DOHH2 (cell line): ENCODE measurements around the gene FOXN4.

ENCODE experiments used
- H3F3A ChIP-seq: fragments of 200-600 bp; sonication (generic), shearing (Covaris generic); 2 replicates; pipeline ENCODE4 v1.6.0; 2016; ENCODE audit warnings: antibody characterized with exemption, mild to moderate bottlenecking; ENCODE audit not compliant: control insufficient read depth, insufficient read depth
- H3K27ac ChIP-seq: fragments of 200-600 bp; sonication (generic); 2 replicates; pipeline ENCODE4 v1.5.1; 2014; ENCODE audit warnings: low read depth, mild to moderate bottlenecking, low read length, moderate library complexity
- H3K27me3 ChIP-seq: fragments of 200-600 bp; sonication (generic); 2 replicates; pipeline ENCODE4 v1.6.1; 2014; ENCODE audit warnings: mild to moderate bottlenecking, low read length, mixed read lengths; ENCODE audit not compliant: control insufficient read depth
- H3K36me3 ChIP-seq: fragments of 200-600 bp; sonication (generic); 2 replicates; pipeline ENCODE4 v1.6.1; 2014; ENCODE audit warnings: mild to moderate bottlenecking, low read length, moderate library complexity, mixed read lengths; ENCODE audit not compliant: control insufficient read depth
- H3K4me1 ChIP-seq: fragments of 200-600 bp; sonication (generic); 2 replicates; pipeline ENCODE4 v1.6.1; 2014; ENCODE audit warnings: mild to moderate bottlenecking, low read length, mixed read lengths; ENCODE audit not compliant: control insufficient read depth
- H3K4me2 ChIP-seq: fragments of 200-600 bp; sonication (generic); 2 replicates; pipeline ENCODE4 v1.6.0; 2014; ENCODE audit warnings: mild to moderate bottlenecking, low read length, moderate library complexity
- H3K4me3 ChIP-seq: fragments of 200-600 bp; sonication (generic); 2 replicates; pipeline ENCODE4 v1.5.1; 2014; ENCODE audit warnings: mild to moderate bottlenecking, low read length, mixed read lengths
- H3K79me2 ChIP-seq: fragments of 200-600 bp; sonication (generic); 2 replicates; pipeline ENCODE4 v1.6.1; 2014; ENCODE audit warnings: mild to moderate bottlenecking, low read length, mixed read lengths; ENCODE audit not compliant: control insufficient read depth
- H3K9me2 ChIP-seq: fragments of 200-600 bp; sonication (generic); replicated peaks from 2 replicates; pipeline ENCODE4 v1.6.1; 2014; ENCODE audit warnings: mild to moderate bottlenecking, low read length, mixed read lengths; ENCODE audit not compliant: control insufficient read depth
- H3K9me3 ChIP-seq: fragments of 200-600 bp; sonication (generic); 2 replicates; pipeline ENCODE4 v1.6.1; 2014; ENCODE audit warnings: antibody characterized with exemption, low read length, mixed read lengths; ENCODE audit not compliant: control insufficient read depth, insufficient read depth
- H4K20me1 ChIP-seq: fragments of 200-600 bp; sonication (generic); 2 replicates; pipeline ENCODE4 v1.6.0; 2014; ENCODE audit warnings: low read depth, mild to moderate bottlenecking, antibody characterized with exemption, low read length, moderate library complexity; ENCODE audit not compliant: control insufficient read depth, insufficient read depth
- CTCF ChIP-seq: fragments of 200-600 bp; sonication (generic); IDR thresholded peaks from one replicate; pipeline ENCODE4 v1.5.1; 2014; ENCODE audit warnings: antibody characterized with exemption, mild to moderate bottlenecking, low read depth, low read length; ENCODE audit not compliant: poor library complexity, severe bottlenecking
- EZH2phosphoT487 ChIP-seq: fragments of 200-600 bp; sonication (generic); IDR thresholded peaks from 2 replicates; pipeline ENCODE4 v1.6.1; 2017; ENCODE audit warnings: borderline replicate concordance, mild to moderate bottlenecking, antibody characterized with exemption, low read length, moderate library complexity, mixed read lengths

Gene FOXN4

GRCh38 chr12:109261087-109261486 lies 48.0 kb downstream of the FOXN4 start:
- Histone ChIP-seq H3K36me3 (no peaks in the 10 kb centered on the region), H3K27ac (no peak overlapping the region)
- TF ChIP-seq CTCF (no peak), EZH2phosphoT487 (no peak)

GRCh38 chr12:109259545-109259895 lies 49.6 kb downstream of the FOXN4 start:
- no peak overlapping the region for H3K27ac ChIP-seq
- H3K36me3 ChIP-seq: no peaks in the 10 kb centered on the region
- H3K4me1 ChIP-seq: no peaks in the 10 kb centered on the region
- H3K4me2 ChIP-seq: no peak overlapping the region
- no peaks in the 10 kb centered on the region for H3K9me3 ChIP-seq
- no peak for TF ChIP-seq CTCF
- TF ChIP-seq EZH2phosphoT487: no peak
- no peak overlapping the region for H3K4me3 ChIP-seq
- no peaks in the 10 kb centered on the region for H3K27me3 ChIP-seq
- no peaks in the 10 kb centered on the region for H3K79me2 ChIP-seq
- no peaks in the 10 kb centered on the region for H3K9me2 ChIP-seq
- H4K20me1 ChIP-seq: no peaks in the 10 kb centered on the region
- H3F3A ChIP-seq: no peaks in the 10 kb centered on the region

More at GRCh38 chr12:109261087-109261486, 48.0 kb downstream of the FOXN4 start:
- H3K4me2 ChIP-seq: no peak overlapping the region
- H3K9me2 ChIP-seq: no peaks in the 10 kb centered on the region
- no peak overlapping the region for H3K4me3 ChIP-seq
- H4K20me1 ChIP-seq: no peaks in the 10 kb centered on the region
- H3K79me2 ChIP-seq: no peaks in the 10 kb centered on the region
- no peaks in the 10 kb centered on the region for H3K27me3 ChIP-seq
- H3F3A ChIP-seq: no peaks in the 10 kb centered on the region
- no peaks in the 10 kb centered on the region for H3K4me1 ChIP-seq
- no peaks in the 10 kb centered on the region for H3K9me3 ChIP-seq

- no peaks in the 10 kb centered on the region for H3K9me3 ChIP-seq
- no peak overlapping the region for H3K4me3 ChIP-seq
- no peaks in the 10 kb centered on the region for H4K20me1 ChIP-seq
- H3K36me3 ChIP-seq: no peaks in the 10 kb centered on the region
- no peaks in the 10 kb centered on the region for H3K9me2 ChIP-seq
- H3K4me1 ChIP-seq: no peaks in the 10 kb centered on the region
- no peak overlapping the region for H3K27ac ChIP-seq
- H3K27me3 ChIP-seq: no peaks in the 10 kb centered on the region
- H3K4me2 ChIP-seq: no peak overlapping the region
- H3F3A ChIP-seq: no peaks in the 10 kb centered on the region
- no peaks in the 10 kb centered on the region for H3K79me2 ChIP-seq
- TF ChIP-seq EZH2phosphoT487 (no peak), CTCF (no peak)
Measured at GRCh38 chr12:109258607-109259544, 50.2 kb downstream of the FOXN4 start.
